Measurements from ENCODE around the gene CDC42BPB.

DNA sequence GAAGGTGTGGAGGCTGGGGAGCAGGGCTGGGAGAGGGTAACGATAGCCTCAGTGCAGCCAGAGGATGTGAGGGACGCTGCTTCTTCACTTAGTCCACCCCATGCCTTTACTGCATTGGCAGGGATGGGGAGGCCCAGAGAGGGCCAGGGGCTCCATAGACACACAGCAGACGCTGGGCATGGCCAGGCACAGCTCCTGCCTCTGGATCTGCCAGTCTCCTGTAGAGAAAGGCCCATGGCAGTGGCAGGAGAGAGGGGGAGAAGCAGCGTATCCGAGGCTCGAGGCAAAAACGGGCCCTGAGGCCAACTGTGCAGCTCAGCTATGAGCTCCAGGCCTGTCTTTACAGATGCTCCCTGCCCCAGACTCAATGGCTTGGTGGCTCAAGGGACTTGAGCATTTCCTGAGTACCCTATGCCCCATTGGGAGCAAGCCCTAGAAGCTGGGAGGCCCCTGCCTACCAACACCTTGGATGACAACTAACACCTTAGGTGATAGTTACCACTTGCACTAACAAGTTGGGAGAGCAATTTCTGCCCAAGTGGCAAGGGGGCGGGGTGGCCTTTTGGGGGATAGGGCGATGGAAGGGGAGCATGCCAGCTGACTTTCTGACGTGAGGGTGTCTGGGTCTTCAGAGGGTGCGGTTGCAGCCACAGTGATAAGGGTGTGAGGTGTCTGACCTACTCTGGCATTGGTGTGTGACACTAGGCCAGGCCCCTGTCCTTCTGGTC is 21.7 kb upstream of the CDC42BPB start:
- TF ChIP-seq, protein P1, sequence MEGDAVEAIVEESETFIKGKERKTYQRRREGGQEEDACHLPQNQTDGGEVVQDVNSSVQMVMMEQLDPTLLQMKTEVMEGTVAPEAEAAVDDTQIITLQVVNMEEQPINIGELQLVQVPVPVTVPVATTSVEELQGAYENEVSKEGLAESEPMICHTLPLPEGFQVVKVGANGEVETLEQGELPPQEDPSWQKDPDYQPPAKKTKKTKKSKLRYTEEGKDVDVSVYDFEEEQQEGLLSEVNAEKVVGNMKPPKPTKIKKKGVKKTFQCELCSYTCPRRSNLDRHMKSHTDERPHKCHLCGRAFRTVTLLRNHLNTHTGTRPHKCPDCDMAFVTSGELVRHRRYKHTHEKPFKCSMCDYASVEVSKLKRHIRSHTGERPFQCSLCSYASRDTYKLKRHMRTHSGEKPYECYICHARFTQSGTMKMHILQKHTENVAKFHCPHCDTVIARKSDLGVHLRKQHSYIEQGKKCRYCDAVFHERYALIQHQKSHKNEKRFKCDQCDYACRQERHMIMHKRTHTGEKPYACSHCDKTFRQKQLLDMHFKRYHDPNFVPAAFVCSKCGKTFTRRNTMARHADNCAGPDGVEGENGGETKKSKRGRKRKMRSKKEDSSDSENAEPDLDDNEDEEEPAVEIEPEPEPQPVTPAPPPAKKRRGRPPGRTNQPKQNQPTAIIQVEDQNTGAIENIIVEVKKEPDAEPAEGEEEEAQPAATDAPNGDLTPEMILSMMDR (IDR thresholded peaks at IDR 0.05), result no peak
- TF ChIP-seq POLR2AphosphoS5 (IDR thresholded peaks at IDR 0.05) (no peak), EP300 (IDR thresholded peaks at IDR 0.05) (no peak)

Data from upper lobe of left lung (tissue), 4 donors.